H9 (cell line): ENCODE measurements around the gene CELF4. TPM values are rescaled to one million over a fixed set of nuclear protein-coding genes. Genes with fewer than 3 reads are reported as not detected.

ENCODE experiments used
- DNase-seq: peaks from one replicate; pipeline ENCODE4 v3.0.0-alpha.2; 2017
- H2AFZ ChIP-seq: one replicate; pipeline ENCODE4 v1.6.1; 2013; ENCODE audit warnings: mild to moderate bottlenecking, low read length, control low read depth, moderate library complexity
- H2AK5ac ChIP-seq: 2 replicates; pipeline ENCODE4 v1.6.1; 2013; ENCODE audit warnings: low read length, control low read depth, mixed read lengths; ENCODE audit not compliant: insufficient read length
- H2BK120ac ChIP-seq: one replicate; pipeline ENCODE4 v1.6.1; 2013; ENCODE audit warnings: low read depth, mild to moderate bottlenecking, low read length, control low read depth, inconsistent platforms; ENCODE audit not compliant: poor library complexity, severe bottlenecking
- H2BK12ac ChIP-seq: 2 replicates; pipeline ENCODE4 v1.6.1; 2013; ENCODE audit warnings: low read length, control low read depth, mixed read lengths, low read depth; ENCODE audit not compliant: insufficient read length
- H2BK15ac ChIP-seq: 2 replicates; pipeline ENCODE4 v1.6.1; 2013; ENCODE audit warnings: low read depth, low read length, control low read depth
- H2BK20ac ChIP-seq: one replicate; pipeline ENCODE4 v1.6.1; 2013; ENCODE audit warnings: low read depth, mild to moderate bottlenecking, low read length, control low read depth, inconsistent platforms; ENCODE audit not compliant: poor library complexity, severe bottlenecking
- H2BK5ac ChIP-seq: 2 replicates; pipeline ENCODE4 v1.6.1; 2013; ENCODE audit warnings: low read length, control low read depth, mixed read lengths; ENCODE audit not compliant: insufficient read length
- H3K14ac ChIP-seq: 2 replicates; pipeline ENCODE4 v1.6.1; 2013; ENCODE audit warnings: low read length, control low read depth; ENCODE audit not compliant: insufficient read depth
- H3K18ac ChIP-seq: 2 replicates; pipeline ENCODE4 v1.6.1; 2013; ENCODE audit warnings: low read depth, mild to moderate bottlenecking, mixed read lengths, low read length, control low read depth; ENCODE audit not compliant: insufficient read length
- H3K23ac ChIP-seq: 2 replicates; pipeline ENCODE4 v1.6.1; 2013; ENCODE audit warnings: low read length, control low read depth, mixed read lengths, low read depth; ENCODE audit not compliant: insufficient read length
- H3K23me2 ChIP-seq: 2 replicates; pipeline ENCODE4 v1.6.1; 2013; ENCODE audit warnings: low read depth, mild to moderate bottlenecking, mixed read lengths, low read length, control low read depth; ENCODE audit not compliant: insufficient read length, poor library complexity, severe bottlenecking
- H3K27ac ChIP-seq: 2 replicates; pipeline ENCODE4 v1.5.1; 2013; ENCODE audit warnings: low read length, control low read depth, mixed read lengths, low read depth; ENCODE audit not compliant: insufficient read length
- H3K27me3 ChIP-seq: 2 replicates; pipeline ENCODE4 v1.6.1; 2013; ENCODE audit warnings: low read length, control low read depth, inconsistent platforms; ENCODE audit not compliant: insufficient read depth
- H3K4ac ChIP-seq: 2 replicates; pipeline ENCODE4 v1.6.1; 2013; ENCODE audit warnings: low read depth, mild to moderate bottlenecking, control low read depth, inconsistent platforms, low read length, moderate library complexity
- H3K4me1 ChIP-seq: 2 replicates; pipeline ENCODE4 v1.6.1; 2013; ENCODE audit warnings: low read length, control low read depth, inconsistent platforms; ENCODE audit not compliant: insufficient read depth
- H3K4me2 ChIP-seq: 2 replicates; pipeline ENCODE4 v1.6.1; 2013; ENCODE audit warnings: low read length, control low read depth, mixed read lengths; ENCODE audit not compliant: insufficient read length, insufficient read depth
- H3K56ac ChIP-seq: 2 replicates; pipeline ENCODE4 v1.6.1; 2013; ENCODE audit warnings: low read depth, mild to moderate bottlenecking, mixed read lengths, low read length, control low read depth; ENCODE audit not compliant: insufficient read length
- H3K79me1 ChIP-seq: 2 replicates; pipeline ENCODE4 v1.6.1; 2013; ENCODE audit warnings: low read depth, mild to moderate bottlenecking, moderate library complexity, low read length, control low read depth, inconsistent platforms; ENCODE audit not compliant: insufficient read depth, poor library complexity, severe bottlenecking
- H3K79me2 ChIP-seq: 2 replicates; pipeline ENCODE4 v1.6.1; 2013; ENCODE audit warnings: low read length, control low read depth, inconsistent platforms; ENCODE audit not compliant: insufficient read depth
- H3K9ac ChIP-seq: 2 replicates; pipeline ENCODE4 v1.6.1; 2013; ENCODE audit warnings: low read length, control low read depth, mixed read lengths; ENCODE audit not compliant: insufficient read length; ENCODE audit errors: extremely low read depth
- H3K9me3 ChIP-seq: one replicate; pipeline ENCODE4 v1.6.1; 2013; ENCODE audit warnings: low read depth, low read length, inconsistent platforms; ENCODE audit not compliant: control insufficient read depth
- H3T11ph ChIP-seq: one replicate; pipeline ENCODE4 v1.6.1; 2013; ENCODE audit warnings: mild to moderate bottlenecking, low read length, control low read depth, inconsistent platforms
- H4K20me1 ChIP-seq: one replicate; pipeline ENCODE4 v1.6.1; 2013; ENCODE audit not compliant: control insufficient read depth, insufficient read length, insufficient read depth
- H4K5ac ChIP-seq: 2 replicates; pipeline ENCODE4 v1.6.1; 2013; ENCODE audit warnings: low read depth, mild to moderate bottlenecking, mixed read lengths, low read length, control low read depth; ENCODE audit not compliant: insufficient read length
- H4K8ac ChIP-seq: replicated peaks from 2 replicates; pipeline ENCODE4 v1.6.1; 2013; ENCODE audit warnings: low read length, control low read depth, mixed read lengths, low read depth; ENCODE audit not compliant: insufficient read length
- H4K91ac ChIP-seq: 2 replicates; pipeline ENCODE4 v1.6.1; 2013; ENCODE audit warnings: low read depth, mild to moderate bottlenecking, moderate library complexity, mixed read lengths, low read length, control low read depth; ENCODE audit not compliant: insufficient read length
- H3K27ac Mint-ChIP-seq, 3 experiments: 2 replicates in 2 of 3; 3 replicates in 1 of 3; pipeline ENCODE4 v1.8.0; 2020 to 2021; ENCODE audit warnings: mixed read lengths in 3 of 3, mild to moderate bottlenecking in 1 of 3, moderate library complexity in 1 of 3
- H3K27me3 Mint-ChIP-seq: 2 replicates; pipeline ENCODE4 v1.8.0; 2021; ENCODE audit warnings: low read depth, mild to moderate bottlenecking, moderate library complexity, mixed read lengths
- H3K36me3 Mint-ChIP-seq, 3 experiments: 2 replicates in 2 of 3; 3 replicates in 1 of 3; pipeline ENCODE4 v1.8.0; 2020 to 2021; ENCODE audit warnings: low read depth in 3 of 3, mixed read lengths in 3 of 3; ENCODE audit not compliant: insufficient read depth in 1 of 3
- H3K4me1 Mint-ChIP-seq, 2 experiments: 2 replicates each; pipeline ENCODE4 v1.8.0; 2020; ENCODE audit warnings: mixed read lengths in 2 of 2
- H3K4me3 Mint-ChIP-seq, 2 experiments: 2 replicates in 1 of 2; 3 replicates in 1 of 2; pipeline ENCODE4 v1.8.0; 2020 to 2021; ENCODE audit warnings: mild to moderate bottlenecking in 2 of 2, mixed read lengths in 2 of 2, moderate library complexity in 1 of 2
- H3K9me3 Mint-ChIP-seq, 2 experiments: 2 replicates in 1 of 2; 3 replicates in 1 of 2; pipeline ENCODE4 v1.8.0; 2020; ENCODE audit warnings: mild to moderate bottlenecking in 2 of 2, mixed read lengths in 2 of 2, moderate library complexity in 1 of 2
- CTCF ChIP-seq: fragments of 200-600 bp; sonication (generic); conservative IDR thresholded peaks from 3 replicates; pipeline ENCODE4 v1.8.0; 2021; ENCODE audit warnings: antibody characterized with exemption, mild to moderate bottlenecking
- WGBS: extraction: QIAGEN DNeasy Blood & Tissue Kit; methylation state at CpG from one replicate; pipeline ENCODE4 v1.1.7; 2013; ENCODE audit warnings: missing lambda C conversion rate, low lambda C conversion rate, mixed read lengths; ENCODE audit not compliant: insufficient read length; ENCODE audit errors: extremely low coverage; 5-methylcytosine and 5-hydroxymethylcytosine counted together
- total RNA-seq: library from RNA; stranded (reverse); gene quantifications from 2 replicates; pipeline ENCODE4 v1.2.1, GENCODE V29; 2021

Gene CELF4
- total RNA-seq, 1 experiment from 2014 or later, result 1.1 TPM

- no peaks in the 10 kb centered on the region for H3K9me3 ChIP-seq
- H3K27ac Mint-ChIP-seq, result 0 out of 7 replicates have a peak overlapping the region, but pooled peaks of 1 of the 3 experiments have one; percentile 23
- peaks cover 56% of the 10 kb centered on the region for H3K27me3 Mint-ChIP-seq
- DNase-seq, result no peak
- H3K56ac ChIP-seq, result no peak overlapping the region
- no peak overlapping the region for H2BK120ac ChIP-seq
- no peak overlapping the region for H2BK20ac ChIP-seq
- peaks cover 22 to 27% of the 10 kb centered on the region in 2 experiments for H3K4me1 Mint-ChIP-seq
- WGBS, result no CpG with 5 or more reads among the region's 2 CpGs
- no peak overlapping the region for H3K27ac ChIP-seq
- no peak overlapping the region for H3T11ph ChIP-seq
- H3K4me2 ChIP-seq, result no peak overlapping the region
- H3K18ac ChIP-seq, result no peak overlapping the region
- no peaks in the 10 kb centered on the region for H3K79me2 ChIP-seq
- H3K23ac ChIP-seq, result no peak overlapping the region
- no peak overlapping the region for H2BK12ac ChIP-seq
- H3K14ac ChIP-seq, result no peak overlapping the region
- no peaks in the 10 kb centered on the region for H3K4me1 ChIP-seq
- H3K4ac ChIP-seq, result no peak overlapping the region
- H3K23me2 ChIP-seq, result no peaks in the 10 kb centered on the region
- no peaks in the 10 kb centered on the region; the same call in 1 of the 2 replicates for H3K27me3 ChIP-seq
- no peak overlapping the region for H2BK15ac ChIP-seq
- H4K5ac ChIP-seq, result no peak overlapping the region
- H2AFZ ChIP-seq, result no peak overlapping the region
- no peaks in the 10 kb centered on the region for H3K9me3 Mint-ChIP-seq
- no peaks in the 10 kb centered on the region for H3K36me3 Mint-ChIP-seq
- no peak overlapping the region for H4K8ac ChIP-seq
- no peak overlapping the region for H4K91ac ChIP-seq
- no peak overlapping the region for H3K4me3 Mint-ChIP-seq
- TF ChIP-seq CTCF, result no peak
- H2AK5ac ChIP-seq, result no peak overlapping the region
- H2BK5ac ChIP-seq, result no peak overlapping the region
- no peaks in the 10 kb centered on the region for H3K79me1 ChIP-seq
- no peak overlapping the region for H3K9ac ChIP-seq
- H4K20me1 ChIP-seq, result no peaks in the 10 kb centered on the region
Measured at GRCh38 chr18:37348729-37349128, 216.9 kb downstream of the CELF4 start.
